ENCODE data around the gene ICE2.

The ICE2 gene

GRCh38 chr15:60371175-60372051 is 107.5 kb downstream of the ICE2 start:
- no peak for DNase-seq (ENCODE audit: low read depth in 1 of 2, low spot score in 1 of 2)
- TF ChIP-seq GABPA (IDR thresholded peaks at IDR 0.05; ENCODE audit: low read depth): no peak
- TF ChIP-seq REST (IDR thresholded peaks at IDR 0.05; ENCODE audit: insufficient replicate concordance, low read depth): no peak
- TF ChIP-seq, protein P1, sequence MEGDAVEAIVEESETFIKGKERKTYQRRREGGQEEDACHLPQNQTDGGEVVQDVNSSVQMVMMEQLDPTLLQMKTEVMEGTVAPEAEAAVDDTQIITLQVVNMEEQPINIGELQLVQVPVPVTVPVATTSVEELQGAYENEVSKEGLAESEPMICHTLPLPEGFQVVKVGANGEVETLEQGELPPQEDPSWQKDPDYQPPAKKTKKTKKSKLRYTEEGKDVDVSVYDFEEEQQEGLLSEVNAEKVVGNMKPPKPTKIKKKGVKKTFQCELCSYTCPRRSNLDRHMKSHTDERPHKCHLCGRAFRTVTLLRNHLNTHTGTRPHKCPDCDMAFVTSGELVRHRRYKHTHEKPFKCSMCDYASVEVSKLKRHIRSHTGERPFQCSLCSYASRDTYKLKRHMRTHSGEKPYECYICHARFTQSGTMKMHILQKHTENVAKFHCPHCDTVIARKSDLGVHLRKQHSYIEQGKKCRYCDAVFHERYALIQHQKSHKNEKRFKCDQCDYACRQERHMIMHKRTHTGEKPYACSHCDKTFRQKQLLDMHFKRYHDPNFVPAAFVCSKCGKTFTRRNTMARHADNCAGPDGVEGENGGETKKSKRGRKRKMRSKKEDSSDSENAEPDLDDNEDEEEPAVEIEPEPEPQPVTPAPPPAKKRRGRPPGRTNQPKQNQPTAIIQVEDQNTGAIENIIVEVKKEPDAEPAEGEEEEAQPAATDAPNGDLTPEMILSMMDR (IDR thresholded peaks at IDR 0.05; ENCODE audit: insufficient read depth, low read length): no peak
- no peak for TF ChIP-seq POLR2AphosphoS5 (IDR thresholded peaks at IDR 0.05; ENCODE audit: low read depth)
- TF ChIP-seq SPI1 (IDR thresholded peaks at IDR 0.05; ENCODE audit: borderline replicate concordance, low read depth): no peak
- no peak overlapping the region for H3K27ac ChIP-seq (replicated peaks)
- H3K4me3 ChIP-seq (replicated peaks; ENCODE audit: insufficient read depth, low read length): no peak overlapping the region
- H3K27me3 ChIP-seq (ENCODE audit: insufficient read depth, poor library complexity, severe bottlenecking): no peaks in the 10 kb centered on the region

GRCh38 chr15:60370869-60371136 is 108.1 kb downstream of the ICE2 start:
- H3K27ac ChIP-seq (replicated peaks): no peak overlapping the region
- H3K27me3 ChIP-seq (ENCODE audit: insufficient read depth, poor library complexity, severe bottlenecking): no peaks in the 10 kb centered on the region

More at GRCh38 chr15:60370869-60371136, 108.1 kb downstream of the ICE2 start:
- no peak for TF ChIP-seq POLR2AphosphoS5 (IDR thresholded peaks at IDR 0.05; ENCODE audit: low read depth)
- no peak for TF ChIP-seq REST (IDR thresholded peaks at IDR 0.05; ENCODE audit: insufficient replicate concordance, low read depth)
- TF ChIP-seq, protein P1 (IDR thresholded peaks at IDR 0.05; ENCODE audit: insufficient read depth, low read length): no peak
- no peak for TF ChIP-seq GABPA (IDR thresholded peaks at IDR 0.05; ENCODE audit: low read depth)
- no peak for TF ChIP-seq SPI1 (IDR thresholded peaks at IDR 0.05; ENCODE audit: borderline replicate concordance, low read depth)
- no peak for DNase-seq (ENCODE audit: low read depth in 1 of 2, low spot score in 1 of 2)
- H3K4me3 ChIP-seq (replicated peaks; ENCODE audit: insufficient read depth, low read length): no peak overlapping the region

Data from HL-60 (cell line).